ENCODE data around the gene BCAS4.
"Not testable (repeated sequence)": the region's sequence is repeated elsewhere in the genome, so short reads cannot be mapped to it uniquely, and the experiment has no call there.

BCAS4 gene

DNA sequence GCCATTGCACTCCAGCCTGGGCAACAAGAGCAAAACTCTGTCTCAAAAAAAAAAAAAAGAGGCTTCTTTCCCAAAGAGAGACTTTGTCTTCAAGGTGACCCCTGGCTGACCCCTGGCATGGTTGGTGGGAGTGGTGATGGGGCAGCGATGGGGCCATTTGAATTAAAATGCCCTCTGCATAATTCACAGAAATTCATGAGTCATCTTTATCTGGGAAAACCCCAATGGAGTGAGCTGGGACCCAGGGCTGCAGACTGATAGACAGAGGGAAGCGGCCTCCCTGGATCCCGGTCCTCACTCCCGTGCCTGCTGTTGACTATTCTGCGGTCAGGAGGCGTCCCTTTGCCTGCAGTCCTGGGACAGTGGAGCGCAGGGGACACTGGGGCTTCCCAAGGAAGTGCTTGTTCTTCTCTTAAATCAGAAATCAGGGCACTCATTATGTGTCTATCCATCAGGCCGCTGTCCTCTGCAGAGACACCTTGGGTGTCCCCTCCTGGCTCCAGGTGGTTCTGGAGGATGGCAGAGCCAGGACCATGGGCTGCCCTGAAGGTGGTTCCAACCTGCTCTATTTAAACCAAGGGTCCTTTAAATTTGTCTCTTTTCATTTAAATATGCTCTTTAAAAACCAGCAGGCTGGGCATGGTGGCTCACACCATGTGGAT is 23.3 kb upstream of the BCAS4 start:
- not testable (repeated sequence) for DNase-seq (ENCODE audit: low read depth in 2 of 3, low spot score in 1 of 3)

DNA sequence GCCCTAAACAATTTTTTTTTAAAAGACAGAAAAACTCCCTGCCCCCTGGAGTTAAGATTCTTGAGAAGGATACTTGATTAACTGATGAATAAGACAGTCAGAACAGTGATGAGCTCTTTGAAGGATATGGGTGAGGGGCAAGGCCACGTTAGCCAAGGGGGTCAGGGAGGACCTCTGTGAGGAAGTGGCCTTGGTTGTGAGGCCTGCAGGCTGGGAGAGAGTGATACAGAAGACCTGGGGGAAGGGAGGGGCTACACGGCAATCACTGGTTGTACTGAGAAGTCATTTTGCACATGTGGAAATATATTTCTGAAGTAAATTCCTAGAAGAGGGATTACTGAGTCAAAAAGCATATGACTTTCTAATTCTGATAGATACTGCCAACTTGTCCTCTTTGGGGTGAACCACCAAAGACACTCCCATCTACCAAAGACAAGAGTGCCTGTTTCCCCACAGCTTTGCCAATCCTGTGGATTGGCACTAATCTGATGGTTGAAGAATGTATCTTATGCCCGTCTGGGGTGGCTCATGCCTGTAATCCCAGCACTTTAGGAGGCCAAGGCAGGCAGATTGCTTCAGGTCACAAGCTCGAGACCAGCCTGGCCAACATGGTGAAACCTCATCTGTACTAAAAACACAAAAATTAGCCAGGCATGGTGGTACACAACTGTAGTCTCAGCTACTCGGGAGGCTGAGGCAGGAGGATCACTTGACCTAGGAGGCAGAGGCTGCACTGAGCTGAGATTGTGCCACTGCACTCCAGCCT is 22.3 kb upstream of the BCAS4 start:
- no peak for DNase-seq (ENCODE audit: low read depth in 2 of 3, low spot score in 1 of 3)

DNA sequence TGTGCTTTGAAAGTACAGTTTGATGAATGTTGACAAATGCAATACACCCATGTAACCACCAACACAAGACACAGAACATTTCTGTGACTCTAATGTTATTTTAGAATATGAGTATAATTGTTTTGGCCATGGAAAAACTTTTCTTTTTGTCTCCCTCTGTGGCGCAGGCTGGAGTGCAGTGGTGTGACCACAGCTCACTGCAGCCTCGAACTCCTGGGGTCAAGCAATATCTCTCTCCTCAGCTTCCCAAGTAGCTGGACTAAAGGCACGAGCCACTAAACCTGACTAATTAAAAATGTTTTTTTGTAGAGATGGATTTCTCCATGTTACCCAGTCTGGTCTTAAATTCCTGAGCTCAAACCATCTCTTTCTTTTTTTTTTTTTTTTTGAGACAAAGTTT is 20.3 kb upstream of the BCAS4 start:
- no peak for DNase-seq (ENCODE audit: low read depth in 2 of 3, low spot score in 1 of 3)

DNA sequence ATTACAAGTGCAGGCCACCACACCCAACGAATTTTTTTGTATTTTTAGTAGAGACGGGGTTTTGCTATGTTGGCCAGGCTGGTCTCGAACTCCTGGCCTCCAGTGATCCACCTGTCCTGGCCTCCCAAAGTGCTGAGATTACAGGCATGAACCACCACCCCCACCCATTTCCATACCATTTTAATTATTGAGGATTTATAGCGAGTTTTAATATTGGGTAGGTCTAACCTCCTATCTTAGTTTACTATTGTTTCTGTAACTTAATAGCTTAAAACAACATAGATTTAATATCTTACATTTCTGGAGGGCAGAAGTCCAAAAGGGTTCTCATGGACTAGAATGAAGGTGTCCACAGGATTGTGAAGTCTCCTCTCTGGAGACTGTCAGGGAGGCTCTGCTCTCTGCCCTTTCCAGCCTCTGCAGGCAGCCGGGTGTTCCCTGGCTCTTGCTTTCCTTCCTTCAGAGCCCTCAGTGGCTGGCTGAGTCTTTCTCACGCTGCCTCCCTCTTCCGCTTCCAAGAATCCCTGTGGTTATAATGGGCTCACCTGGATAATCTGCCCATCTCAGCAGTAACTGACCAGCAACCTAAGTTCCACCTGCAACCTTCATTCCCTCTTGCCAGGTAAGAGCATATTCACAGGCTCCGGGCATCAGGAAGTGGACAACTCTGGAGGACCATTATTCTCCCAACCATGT is 18.6 kb upstream of the BCAS4 start:
- no peak for DNase-seq (ENCODE audit: low read depth in 2 of 3, low spot score in 1 of 3)

DNA sequence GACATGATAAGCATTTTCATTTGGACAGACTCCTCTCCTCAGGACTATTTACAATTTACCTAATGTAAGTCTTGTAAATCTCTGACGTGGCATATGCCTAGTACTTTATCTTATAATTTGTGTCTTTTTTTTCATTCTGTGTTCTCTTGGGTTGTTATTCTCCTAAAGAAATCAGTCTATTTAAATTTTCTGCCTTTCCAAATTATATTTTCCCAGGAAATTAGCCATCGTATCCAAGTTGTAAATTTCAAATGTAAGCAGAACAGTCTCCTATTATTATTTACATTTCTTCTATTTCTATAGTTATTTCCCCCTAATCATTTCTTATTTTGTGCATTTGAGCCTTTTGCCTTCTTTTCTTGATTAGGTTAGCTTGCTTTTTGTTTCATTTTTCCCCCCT is 17.5 kb upstream of the BCAS4 start:
- no peak for DNase-seq (ENCODE audit: low read depth in 2 of 3, low spot score in 1 of 3)

DNA sequence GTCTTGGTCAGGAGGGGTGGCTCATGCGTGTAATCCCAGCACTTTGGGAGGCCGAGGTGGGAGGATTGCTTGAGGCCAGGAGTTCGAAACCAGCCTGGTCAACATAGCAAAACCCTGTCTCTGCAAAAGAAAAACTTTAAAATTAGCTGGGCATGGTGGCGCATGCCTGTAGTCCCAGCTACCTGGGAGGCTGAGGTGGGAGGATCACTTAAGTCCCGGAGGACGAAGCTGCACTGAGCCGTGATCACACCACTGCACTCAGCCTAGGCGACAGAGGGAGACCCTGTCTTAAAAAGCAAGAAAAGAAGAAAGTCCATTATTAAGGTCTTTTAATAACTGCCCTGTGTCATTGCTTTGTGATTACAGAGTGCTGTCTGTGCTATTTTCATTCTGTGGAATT is 15.9 kb upstream of the BCAS4 start:
- not testable (repeated sequence) for DNase-seq (ENCODE audit: low read depth in 2 of 3, low spot score in 1 of 3)

DNA sequence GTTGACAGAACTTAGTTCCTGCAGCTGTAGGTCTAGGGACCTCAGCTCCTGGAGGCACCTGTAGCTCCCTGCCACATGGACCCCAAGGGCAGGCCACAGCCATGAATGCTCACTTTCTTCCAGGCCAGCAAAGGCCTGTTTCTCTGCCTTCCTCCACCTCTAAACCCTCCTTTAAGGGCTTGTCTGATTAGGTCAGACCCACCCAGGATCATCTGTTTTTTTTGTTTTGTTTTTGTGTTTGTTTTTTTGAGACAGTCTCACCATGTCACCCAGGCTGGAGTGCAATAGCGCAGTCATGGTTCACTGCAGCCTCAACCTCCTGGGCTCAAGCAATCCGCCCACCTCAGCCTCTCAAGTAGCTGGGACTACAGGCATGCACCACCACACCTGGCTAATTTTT is 11.5 kb upstream of the BCAS4 start:
- DNase-seq (ENCODE audit: low read depth in 2 of 3, low spot score in 1 of 3) = no peak

DNA sequence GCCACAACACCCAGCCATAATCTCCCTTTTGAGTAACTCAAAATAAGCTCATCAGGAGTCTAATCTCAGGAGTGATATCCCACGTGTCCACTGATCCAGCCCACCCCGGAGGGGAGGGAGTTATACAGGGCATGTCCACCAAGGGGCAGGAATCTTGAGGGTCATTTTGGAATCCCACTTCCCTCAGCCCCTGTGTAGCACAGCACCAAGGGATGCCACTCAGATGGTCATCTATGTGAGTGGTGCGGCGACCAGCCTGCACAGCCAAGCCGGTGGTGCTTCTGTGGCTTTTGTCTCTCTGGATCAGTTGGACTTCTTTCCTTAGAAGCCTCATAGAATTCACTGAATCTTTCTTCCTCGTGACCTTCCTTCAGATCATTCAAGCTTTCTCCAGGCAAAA is 11.0 kb upstream of the BCAS4 start:
- no peak for DNase-seq (ENCODE audit: low read depth in 2 of 3, low spot score in 1 of 3)

DNA sequence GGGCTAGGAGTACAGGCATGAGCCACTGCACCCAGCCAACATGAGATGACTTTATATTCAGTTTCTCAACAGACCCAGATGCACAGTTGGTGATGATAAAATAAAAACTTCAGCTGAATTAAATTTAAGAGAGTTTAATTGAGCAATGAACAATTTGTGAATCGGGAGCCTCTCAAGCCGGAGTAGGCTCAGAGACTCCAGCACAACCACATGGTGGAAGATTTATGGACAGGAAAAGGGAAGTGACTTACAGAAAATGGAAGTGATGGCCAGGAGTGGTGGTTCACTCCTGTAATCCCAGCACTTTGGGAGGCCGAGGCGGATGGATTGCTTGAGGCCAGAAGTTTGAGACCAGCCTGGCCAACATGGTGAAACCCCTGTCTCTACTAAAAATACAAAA is 10.4 kb upstream of the BCAS4 start:
- no peak for DNase-seq (ENCODE audit: low read depth in 2 of 3, low spot score in 1 of 3)

DNA sequence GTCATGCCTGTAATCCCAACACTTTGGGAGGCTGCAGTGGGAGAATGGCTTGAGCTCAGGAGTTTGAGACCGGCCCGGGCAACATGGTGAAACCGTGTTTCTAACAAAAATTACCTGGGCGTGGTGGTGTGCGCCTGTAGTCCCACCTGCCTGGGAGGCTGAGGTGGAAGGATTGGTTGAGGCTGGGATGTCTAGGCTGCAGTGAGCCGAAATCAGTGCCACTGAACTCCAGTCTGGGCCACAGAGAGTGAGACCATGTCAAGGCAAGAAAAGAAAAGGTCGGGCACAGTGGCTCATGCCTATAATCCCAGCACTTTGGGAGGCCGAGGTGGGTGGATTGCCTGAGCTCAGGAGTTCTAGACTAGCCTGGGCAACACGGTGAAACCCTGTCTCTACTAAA is 8.2 kb upstream of the BCAS4 start:
- DNase-seq (ENCODE audit: low read depth in 2 of 3, low spot score in 1 of 3) = no peak

DNA sequence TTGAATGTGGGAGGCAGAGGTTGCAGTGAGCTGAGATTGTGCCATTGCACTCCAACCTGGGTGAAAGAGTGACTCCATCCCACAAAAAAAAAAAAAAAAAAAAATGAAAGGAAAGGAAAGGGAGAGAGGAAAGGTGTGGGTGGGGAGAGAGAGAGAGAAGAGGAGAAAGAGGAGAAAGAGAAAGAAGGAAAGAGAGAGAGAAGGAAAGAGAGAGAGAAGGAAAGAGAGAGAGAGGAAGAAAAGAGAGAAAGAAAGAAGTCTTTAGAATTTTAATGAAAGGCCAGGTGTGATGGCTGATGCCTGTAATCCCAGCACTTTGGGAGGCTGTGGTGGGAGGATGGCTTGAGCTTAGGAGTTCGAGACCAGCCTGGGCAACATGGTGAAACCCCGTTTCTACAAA is 7.7 kb upstream of the BCAS4 start:
- no peak for DNase-seq (ENCODE audit: low read depth in 2 of 3, low spot score in 1 of 3)

DNA sequence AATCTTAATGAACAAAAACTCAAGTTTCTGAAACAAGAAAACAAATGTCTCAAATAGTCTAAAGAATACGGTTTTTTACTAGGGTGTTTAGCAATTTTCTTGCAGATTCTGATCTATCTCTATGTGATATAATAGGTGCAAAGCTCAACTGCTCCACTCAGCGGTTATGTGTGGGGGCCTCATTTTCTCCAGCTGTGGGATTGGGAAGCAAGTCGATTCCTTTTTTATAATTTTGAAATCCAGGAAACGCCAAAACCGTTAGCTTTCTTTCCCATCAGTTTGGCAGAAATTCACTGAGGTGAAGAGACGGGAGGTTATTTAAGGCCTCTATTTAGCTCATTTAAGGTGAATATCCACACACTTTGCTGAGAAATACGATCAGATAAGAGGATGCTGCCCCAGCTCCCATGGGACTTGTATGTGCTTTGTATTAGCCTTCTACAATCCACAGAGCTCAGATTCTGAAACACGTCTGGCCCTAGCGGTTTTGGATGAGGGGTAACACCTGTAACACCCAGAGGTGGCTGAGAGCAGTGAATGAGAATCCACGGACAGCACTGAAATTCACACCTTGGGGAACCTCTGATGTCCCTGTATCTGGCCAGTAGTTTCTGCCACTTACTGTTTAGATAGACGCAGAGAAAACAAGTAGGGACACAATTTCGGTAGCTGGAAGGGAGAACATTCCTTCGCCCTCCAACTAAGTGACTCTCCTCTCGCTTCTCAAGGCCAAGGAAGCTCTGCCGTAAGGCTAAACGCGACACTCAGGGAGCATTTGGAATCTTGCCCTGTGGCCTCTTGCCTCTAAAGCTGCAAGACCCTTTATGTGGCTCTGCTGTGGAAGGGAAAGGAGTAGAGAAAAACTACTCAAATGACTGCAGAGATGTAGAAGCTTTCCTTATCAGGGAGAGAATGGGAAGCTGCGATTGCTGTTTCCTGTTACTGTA is 6.5 kb upstream of the BCAS4 start:
- DNase-seq (ENCODE audit: low read depth in 2 of 3, low spot score in 1 of 3) = no peak

DNA sequence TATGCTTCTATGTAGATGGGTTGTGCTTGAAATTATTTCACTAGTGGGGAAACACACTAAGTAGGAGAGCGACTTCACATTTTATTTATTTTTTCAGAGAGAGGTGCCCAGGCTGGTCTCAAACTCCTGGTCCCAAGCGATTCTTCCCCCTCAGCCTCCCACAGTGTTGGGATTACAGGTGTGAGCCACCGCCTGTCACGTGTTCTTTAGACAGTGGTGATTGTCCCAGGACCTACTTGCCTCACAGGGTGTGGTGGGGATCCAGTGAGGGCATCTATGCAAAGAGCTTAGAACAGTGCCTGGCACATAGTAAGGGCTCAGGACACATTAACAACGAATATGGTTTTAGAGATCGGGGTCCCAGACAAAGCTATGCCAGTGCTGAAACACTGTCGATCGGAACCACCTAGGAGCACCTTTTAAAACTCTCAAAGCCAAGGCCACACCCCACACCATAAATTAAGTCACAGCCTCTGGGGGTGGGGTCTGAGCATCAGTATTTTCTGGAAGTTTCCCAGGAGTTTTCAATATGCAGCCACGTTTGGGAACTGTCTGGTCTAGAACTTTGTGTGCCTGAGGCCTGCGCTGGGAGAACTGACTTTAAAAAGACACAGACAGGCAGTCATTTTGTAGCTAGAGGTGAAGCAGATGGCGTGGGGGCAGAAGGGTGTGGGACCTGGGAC is 4.8 kb upstream of the BCAS4 start:
- DNase-seq (ENCODE audit: low read depth in 2 of 3, low spot score in 1 of 3) = no peak

DNA sequence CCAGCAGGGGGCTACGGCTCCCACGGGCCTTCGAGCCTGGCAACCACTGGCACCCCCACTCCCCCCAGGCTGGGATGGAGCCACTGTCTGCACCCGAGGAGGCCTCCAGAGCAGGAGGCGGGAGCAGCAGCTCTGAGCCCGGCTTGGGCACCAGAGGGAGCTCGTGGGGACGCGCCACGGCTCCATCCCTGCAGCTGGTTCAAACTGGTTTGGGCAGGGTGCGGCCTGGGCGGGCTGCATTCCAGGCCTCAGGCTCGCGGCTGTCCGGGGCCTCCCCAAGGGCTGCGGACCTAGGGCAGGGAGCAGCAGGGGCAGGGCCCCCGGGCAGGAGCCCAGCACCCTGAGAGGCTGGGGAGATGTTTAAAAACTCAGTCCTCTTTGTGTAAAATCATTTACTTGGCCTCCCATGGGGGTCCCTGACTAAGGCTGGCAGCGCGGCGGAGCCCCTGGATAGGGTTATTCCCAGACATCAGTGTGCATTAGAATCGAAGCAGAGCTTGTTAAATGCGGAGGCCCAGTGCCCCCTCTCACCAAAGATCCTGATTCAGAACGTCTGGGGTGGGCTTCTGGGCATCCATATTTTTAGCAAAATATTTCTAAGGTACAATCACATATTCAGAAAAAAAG is 4.1 kb upstream of the BCAS4 start:
- peak; percentile 72 to 82 (median 75) for DNase-seq (ENCODE audit: low read depth in 2 of 3, low spot score in 1 of 3)

DNA sequence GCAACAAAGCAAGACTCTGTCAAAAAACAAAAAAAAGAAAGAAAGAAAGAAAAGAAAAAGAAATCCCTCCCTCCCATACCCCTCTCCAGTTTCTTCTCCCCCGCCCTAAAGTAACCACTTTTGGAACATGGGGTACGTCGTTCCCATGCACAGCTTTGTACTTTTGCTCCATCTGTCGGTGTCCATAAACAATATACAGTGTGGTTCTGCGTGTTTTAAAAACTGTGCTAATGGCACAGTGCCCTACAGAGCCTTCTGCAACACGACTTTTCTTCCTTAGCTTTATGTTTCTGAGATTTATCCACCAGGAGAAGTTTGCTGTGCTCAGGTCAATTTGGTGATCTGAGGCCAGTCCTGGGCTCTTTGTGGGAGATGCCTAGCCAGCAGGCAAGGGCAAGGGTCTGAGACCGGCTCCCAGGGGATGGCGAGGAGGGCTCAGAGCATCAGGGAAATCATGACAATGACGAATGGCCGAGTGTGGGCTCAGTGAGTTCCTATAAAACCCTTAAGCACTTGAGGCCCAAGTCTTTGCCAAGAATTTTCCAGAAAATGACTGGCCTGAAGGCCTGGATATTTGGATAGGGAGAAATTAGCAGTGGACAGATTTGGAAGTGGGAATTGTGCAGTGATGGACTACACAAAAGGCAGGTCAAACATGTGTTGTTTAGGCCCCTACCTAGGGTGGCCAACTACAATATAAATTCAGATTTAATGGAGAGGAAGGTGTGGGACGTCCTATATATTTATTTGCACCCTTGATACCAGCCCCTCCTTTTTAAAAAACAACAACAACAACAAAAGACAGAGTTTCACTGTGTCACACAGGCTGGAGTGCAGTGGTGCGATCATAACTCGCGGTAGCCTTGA is 1.9 kb upstream of the BCAS4 start:
- no peak for DNase-seq (ENCODE audit: low read depth in 2 of 3, low spot score in 1 of 3)

DNA sequence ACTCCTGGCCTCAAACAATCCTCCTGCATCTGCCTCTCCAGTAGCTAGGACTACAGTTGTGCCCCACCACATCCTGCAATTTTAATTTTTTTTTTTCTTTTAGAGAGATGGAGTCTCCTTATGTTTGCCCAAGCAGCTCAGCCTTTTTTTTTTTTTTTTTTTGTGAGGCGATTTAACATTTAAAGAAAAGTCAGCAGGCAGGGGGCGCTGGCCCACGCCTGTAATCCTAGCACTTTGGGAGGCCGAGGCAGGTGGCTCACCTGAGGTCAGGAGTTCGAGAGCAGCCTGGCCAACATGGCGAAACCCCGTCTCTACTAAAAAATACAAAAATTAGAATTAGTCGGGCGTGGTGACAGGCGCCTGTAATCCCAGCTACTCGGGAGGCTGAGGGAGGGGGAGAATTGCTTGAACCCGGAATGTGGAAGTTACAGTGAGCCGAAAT is 1.3 kb upstream of the BCAS4 start:
- peak in 2 of 3 donors; percentile 36 to 38 for DNase-seq (ENCODE audit: low read depth in 2 of 3, low spot score in 1 of 3)

DNA sequence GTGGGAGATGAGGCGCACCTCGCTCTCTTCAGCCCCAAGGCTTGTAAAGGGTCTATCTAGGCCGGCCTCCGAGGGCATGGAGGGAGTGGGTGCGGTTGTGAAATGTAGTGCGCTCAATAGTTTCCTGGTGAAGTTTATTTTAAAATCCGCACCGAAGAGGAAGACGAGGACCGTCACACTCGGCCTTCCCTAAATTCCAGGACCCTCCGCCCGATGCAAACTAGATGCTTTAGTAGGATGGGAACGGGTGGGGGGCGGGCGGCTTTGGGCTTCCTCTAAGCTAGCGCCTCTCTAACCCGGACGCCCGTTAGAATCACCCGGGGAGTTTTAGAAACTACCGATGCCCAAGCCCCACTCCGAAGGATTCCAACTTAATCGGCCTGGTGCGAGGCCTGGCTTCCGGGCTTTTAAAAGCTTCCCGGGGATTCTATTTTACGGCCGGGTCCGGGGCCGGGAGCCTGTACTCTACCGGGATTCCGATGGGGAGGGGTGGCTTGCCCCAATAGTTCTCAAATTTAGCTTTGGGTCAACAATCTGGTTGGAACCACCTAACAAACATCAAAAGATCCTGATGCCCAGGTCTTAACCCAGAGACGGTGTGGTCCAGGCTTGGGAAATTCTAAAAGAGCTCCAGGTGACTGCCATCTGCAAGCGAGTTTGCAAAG is 548 bp upstream of the BCAS4 start:
- no peak for DNase-seq (ENCODE audit: low read depth in 2 of 3, low spot score in 1 of 3)

DNA sequence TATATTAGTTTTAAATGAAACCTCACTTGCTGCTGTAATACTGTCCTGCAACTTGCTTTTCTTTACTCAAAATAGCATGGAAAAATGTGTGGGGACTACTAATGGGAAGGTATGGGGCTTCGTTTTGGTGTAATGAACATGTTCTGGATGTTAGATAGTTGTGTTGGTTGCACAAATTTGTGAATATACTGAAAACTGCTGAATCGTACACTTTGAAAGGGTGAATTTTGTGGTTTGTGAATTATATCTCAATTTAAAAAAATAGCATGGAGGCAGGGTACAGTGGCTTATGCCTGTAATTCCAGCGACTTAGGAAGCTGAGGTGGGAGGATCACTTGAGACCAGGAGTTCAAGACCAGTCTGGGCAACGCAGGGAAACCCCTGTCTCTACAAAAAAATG is 2.3 kb downstream of the BCAS4 start:
- DNase-seq (ENCODE audit: low read depth in 2 of 3, low spot score in 1 of 3) = no peak

DNA sequence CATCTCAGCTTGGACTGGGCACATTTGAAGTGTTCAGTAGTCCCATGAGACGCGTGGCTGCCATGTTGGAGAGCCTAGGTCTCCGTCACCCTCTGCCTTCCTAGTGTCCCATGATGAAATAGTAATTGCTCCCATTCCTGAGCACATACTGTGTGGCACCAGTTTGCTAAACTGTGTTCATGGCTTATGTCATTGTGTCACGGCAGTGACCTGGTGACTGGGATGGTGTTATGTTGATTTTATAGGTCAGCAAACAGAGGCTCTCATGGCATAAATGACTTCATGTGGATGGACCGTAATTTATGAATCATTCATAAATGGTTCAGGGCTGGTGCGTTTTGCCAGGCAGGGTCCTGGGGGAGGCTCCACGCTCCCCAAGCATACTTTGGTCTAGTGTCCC is 3.8 kb downstream of the BCAS4 start:
- no peak for DNase-seq (ENCODE audit: low read depth in 2 of 3, low spot score in 1 of 3)

All from stimulated activated CD4-positive, alpha-beta T cell treated with anti-CD3 and anti-CD28 coated beads, Interleukin-12 subunit alpha, Interleukin-12 subunit beta, amount 100 ng/mL, for 48 hours (primary cell).